Endothelial cell of umbilical vein (primary cell): ENCODE measurements around the gene ZBTB33.

ENCODE experiments used
- CTCF ChIP-seq, 2 donors: IDR thresholded peaks; 1 replicate in 1 of 2; 2 replicates in 1 of 2; pipeline ENCODE4 v1.5.1; 2011; ENCODE audit warnings: low read length in 2 of 2, mild to moderate bottlenecking in 2 of 2, moderate library complexity in 2 of 2, control low read depth in 1 of 2, inconsistent platforms in 1 of 2, low read depth in 1 of 2; ENCODE audit not compliant: insufficient read depth in 1 of 2; ENCODE audit errors: extremely low read depth in 1 of 2
- EZH2 ChIP-seq: IDR thresholded peaks from 2 replicates; pipeline ENCODE4 v1.6.1; 2012; ENCODE audit warnings: borderline replicate concordance, low read depth, mild to moderate bottlenecking, moderate library complexity, low read length, inconsistent platforms; ENCODE audit not compliant: severe bottlenecking
- MAX ChIP-seq: IDR thresholded peaks from 2 replicates; pipeline ENCODE4 v1.6.1; 2011; ENCODE audit not compliant: insufficient read depth, insufficient read length
- MYC ChIP-seq: IDR thresholded peaks from one replicate; pipeline ENCODE4 v1.6.1; 2011; ENCODE audit warnings: mild to moderate bottlenecking, low read depth, low read length
- POLR2A ChIP-seq: IDR thresholded peaks from 2 replicates; pipeline ENCODE4 v1.6.1; 2012; ENCODE audit warnings: low read depth, mild to moderate bottlenecking, control low read depth, low read length
- POLR2AphosphoS5 ChIP-seq: IDR thresholded peaks from 2 replicates; pipeline ENCODE4 v1.6.1; 2012; ENCODE audit warnings: low read depth, mild to moderate bottlenecking, control low read depth, low read length, moderate library complexity; ENCODE audit not compliant: insufficient read depth

- no peak for TF ChIP-seq CTCF (IDR thresholded peaks at IDR 0.05; ENCODE audit: extremely low read depth in 1 of 2, insufficient read depth in 1 of 2, low read depth in 1 of 2, low read length in 2 of 2)
- TF ChIP-seq POLR2AphosphoS5, result no peak
- no peak for TF ChIP-seq POLR2A
- no peak for TF ChIP-seq MAX
- no peak for TF ChIP-seq EZH2
- TF ChIP-seq MYC, result no peak
Measured at GRCh38 chrX:120269373-120270035, 18.9 kb downstream of the ZBTB33 start.
